NB4 (cell line): ENCODE measurements around the gene CPNE2.

ENCODE experiments used
- DNase-seq: peaks from one replicate; pipeline ENCODE4 v3.0.0; 2010; ENCODE audit warnings: low read depth
- H3K4me3 ChIP-seq: one replicate; pipeline ENCODE4 v1.5.1; 2011; ENCODE audit warnings: mild to moderate bottlenecking, low read depth, low read length, moderate library complexity
- MYC ChIP-seq: IDR thresholded peaks from 2 replicates; pipeline ENCODE4 v1.6.1; 2011; ENCODE audit warnings: low read depth, low read length
- POLR2A ChIP-seq: IDR thresholded peaks from 2 replicates; pipeline ENCODE4 v1.6.1; 2011; ENCODE audit warnings: mild to moderate bottlenecking; ENCODE audit not compliant: insufficient read length; ENCODE audit errors: extremely low read depth
- TF ChIP-seq, protein P1 (sequence below): IDR thresholded peaks from 2 replicates; pipeline ENCODE4 v1.6.1; 2011; ENCODE audit warnings: low read depth, low read length
- TF ChIP-seq, protein P2 (sequence below): IDR thresholded peaks from one replicate; pipeline ENCODE4 v1.5.1; 2012; ENCODE audit warnings: low read depth, low read length

Gene CPNE2

DNA sequence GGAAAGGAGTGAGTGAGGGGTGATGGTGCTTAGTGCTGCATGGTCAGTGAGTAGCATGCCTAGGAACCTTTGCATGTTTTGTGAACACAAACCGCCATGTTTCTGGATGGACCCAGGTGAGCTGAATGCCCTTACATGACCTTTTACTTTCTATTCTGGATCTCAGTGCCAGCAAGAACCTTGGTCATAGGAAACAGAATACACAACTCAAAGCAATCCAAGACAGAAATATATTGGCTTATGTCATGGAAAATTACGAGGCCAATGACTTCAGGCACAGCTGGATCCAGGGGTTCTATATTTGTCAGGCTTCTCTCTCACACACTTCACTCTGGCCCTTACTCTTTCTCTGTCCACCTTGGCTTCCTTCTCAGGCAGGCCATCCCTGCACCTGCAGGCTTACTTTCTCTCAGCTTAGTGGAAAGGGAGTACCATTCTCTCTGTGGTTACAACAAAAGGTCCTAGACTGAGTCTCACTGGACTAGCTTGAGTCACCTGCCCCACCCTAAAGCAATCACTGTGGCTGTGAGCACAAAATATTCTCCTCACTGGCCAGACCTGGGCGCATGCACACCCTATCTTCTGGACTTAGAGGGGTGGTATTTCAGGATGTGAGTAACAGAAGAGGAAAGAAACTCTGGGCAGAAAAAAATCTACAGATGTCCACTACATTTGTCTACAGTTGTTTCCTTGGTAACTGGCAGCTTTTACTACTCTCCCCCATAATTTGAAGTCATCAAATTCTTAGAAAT lies 20.4 kb upstream of the CPNE2 start:
- no peak overlapping the region for H3K4me3 ChIP-seq
- TF ChIP-seq, protein P1, sequence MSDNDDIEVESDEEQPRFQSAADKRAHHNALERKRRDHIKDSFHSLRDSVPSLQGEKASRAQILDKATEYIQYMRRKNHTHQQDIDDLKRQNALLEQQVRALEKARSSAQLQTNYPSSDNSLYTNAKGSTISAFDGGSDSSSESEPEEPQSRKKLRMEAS, result no peak
- no peak for TF ChIP-seq MYC
- TF ChIP-seq, protein P2, sequence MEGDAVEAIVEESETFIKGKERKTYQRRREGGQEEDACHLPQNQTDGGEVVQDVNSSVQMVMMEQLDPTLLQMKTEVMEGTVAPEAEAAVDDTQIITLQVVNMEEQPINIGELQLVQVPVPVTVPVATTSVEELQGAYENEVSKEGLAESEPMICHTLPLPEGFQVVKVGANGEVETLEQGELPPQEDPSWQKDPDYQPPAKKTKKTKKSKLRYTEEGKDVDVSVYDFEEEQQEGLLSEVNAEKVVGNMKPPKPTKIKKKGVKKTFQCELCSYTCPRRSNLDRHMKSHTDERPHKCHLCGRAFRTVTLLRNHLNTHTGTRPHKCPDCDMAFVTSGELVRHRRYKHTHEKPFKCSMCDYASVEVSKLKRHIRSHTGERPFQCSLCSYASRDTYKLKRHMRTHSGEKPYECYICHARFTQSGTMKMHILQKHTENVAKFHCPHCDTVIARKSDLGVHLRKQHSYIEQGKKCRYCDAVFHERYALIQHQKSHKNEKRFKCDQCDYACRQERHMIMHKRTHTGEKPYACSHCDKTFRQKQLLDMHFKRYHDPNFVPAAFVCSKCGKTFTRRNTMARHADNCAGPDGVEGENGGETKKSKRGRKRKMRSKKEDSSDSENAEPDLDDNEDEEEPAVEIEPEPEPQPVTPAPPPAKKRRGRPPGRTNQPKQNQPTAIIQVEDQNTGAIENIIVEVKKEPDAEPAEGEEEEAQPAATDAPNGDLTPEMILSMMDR, result no peak
- TF ChIP-seq POLR2A, result no peak
- no peak for DNase-seq

DNA sequence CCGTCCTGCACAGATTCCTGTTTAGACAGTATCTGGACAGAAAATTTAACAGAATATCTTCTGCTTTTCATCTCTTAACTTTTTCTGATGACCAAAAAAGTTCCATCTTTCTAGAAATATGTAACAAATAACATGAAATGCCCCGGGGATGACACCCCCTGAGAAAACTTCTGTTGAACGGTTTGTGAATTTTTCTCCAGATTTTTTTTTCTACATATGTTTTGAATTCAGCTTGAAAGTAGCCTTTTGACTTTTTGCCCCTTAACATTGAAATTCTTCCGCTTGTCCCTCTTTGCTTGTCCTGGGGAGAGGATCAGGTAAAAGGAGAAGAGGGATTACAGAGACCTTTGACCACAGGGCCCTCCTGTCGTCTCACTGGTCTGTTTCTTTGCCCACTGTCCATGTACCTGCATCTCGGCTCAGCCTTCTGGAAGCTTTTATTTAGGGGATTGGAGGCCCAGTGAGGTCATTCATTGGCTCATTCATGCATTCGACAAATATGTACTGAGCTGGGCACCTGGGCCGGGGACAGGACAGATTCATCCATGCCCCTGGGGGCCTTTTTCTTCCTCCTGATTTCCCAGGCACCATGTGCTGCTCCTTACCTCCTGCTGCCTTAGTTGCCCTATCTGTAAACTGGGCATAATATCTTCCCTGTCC lies 19.6 kb upstream of the CPNE2 start:
- TF ChIP-seq POLR2A (no peak), MYC (no peak)
- TF ChIP-seq, protein P1, result no peak
- TF ChIP-seq, protein P2, result no peak
- H3K4me3 ChIP-seq, result no peak overlapping the region
- no peak for DNase-seq

DNA sequence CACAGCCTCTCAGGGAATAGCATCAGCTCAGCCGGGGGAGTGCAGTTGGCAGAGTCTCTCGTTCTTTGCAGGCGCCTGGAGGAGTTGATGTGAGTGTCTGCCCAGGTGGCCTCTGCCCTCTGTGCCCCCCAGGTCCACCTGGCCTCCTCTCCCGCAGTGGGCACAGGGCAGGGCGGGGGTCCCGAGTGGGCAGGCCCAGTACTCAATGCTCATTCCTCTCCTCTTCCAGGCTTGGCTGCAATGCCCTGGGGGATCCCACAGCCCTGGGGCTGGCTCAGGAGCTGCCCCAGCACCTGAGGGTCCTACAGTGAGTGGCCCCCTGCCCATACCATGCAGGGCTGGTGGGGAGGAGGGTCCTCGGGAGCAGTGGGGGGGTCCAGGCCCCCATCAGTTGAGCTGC lies 14.7 kb upstream of the CPNE2 start:
- no peak for DNase-seq
- no peak overlapping the region for H3K4me3 ChIP-seq
- TF ChIP-seq MYC (no peak), POLR2A (no peak)
- TF ChIP-seq, protein P1, result no peak
- TF ChIP-seq, protein P2, result no peak

DNA sequence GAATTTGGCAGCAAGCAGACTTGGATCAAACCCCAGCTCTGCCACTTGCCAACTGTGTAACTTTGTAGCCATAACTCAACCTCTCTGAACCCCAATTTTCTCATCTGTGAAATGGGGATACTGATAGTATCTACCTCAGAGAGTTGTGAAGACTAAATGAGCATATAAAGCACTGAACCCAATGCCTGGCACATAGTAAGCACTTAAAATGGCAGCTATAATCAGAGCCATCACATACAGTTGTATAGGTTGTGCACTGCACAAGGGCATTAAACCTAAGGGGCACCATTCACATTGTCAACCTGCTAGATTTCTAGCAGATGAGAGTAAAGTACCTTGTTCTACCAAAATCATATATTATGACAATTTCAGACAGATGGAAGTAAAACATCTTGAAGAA lies 10.6 kb upstream of the CPNE2 start:
- no peak for TF ChIP-seq MYC
- TF ChIP-seq, protein P1, result no peak
- no peak for TF ChIP-seq POLR2A
- TF ChIP-seq, protein P2, result no peak
- DNase-seq, result no peak
- no peak overlapping the region for H3K4me3 ChIP-seq

DNA sequence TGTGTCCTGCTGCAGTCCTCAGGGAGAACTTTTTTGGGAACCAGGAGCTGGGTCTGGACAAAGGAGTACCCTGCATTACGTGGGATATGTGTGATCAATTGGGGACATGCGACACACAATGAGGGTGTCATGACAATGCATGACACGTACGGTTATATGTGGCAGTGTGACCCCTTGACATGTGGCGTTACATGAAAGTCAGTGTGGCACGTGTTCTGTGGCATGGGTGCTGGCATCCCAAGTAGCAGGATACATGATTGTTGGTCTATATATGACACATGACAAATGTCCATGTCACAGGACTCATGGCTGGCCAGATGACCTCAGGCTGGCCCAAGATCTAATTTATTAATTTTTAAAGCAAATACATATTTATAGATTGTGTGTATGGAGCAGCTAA lies 9.7 kb upstream of the CPNE2 start:
- TF ChIP-seq, protein P1, result no peak
- TF ChIP-seq MYC, result no peak
- TF ChIP-seq POLR2A, result no peak
- TF ChIP-seq, protein P2, result no peak
- no peak overlapping the region for H3K4me3 ChIP-seq
- DNase-seq, result no peak
